DND-41 (cell line): ENCODE measurements around the gene PTH2R.

Source experiments
- ATAC-seq: fragments of 200-7000 bp; cut with Tn5 transposase; 3 replicates; pipeline ENCODE4 v1.9.1; 2021; ENCODE audit warnings: low read depth; ENCODE audit not compliant: insufficient read depth
- DNase-seq: peaks from one replicate; pipeline ENCODE4 v3.0.0-alpha.2; 2020
- H2AFZ ChIP-seq: 2 replicates; pipeline ENCODE4 v1.6.0; 2012; ENCODE audit warnings: low read depth, low read length
- H3K27ac ChIP-seq: 2 replicates; pipeline ENCODE4 v1.5.1; 2012; ENCODE audit warnings: low read length, inconsistent platforms
- H3K27me3 ChIP-seq: fragments of 200-600 bp; sonication (generic); 2 replicates; pipeline ENCODE4 v1.6.0; 2012; ENCODE audit warnings: low read length, mild to moderate bottlenecking, inconsistent platforms; ENCODE audit not compliant: insufficient read depth, poor library complexity
- H3K36me3 ChIP-seq: 2 replicates; pipeline ENCODE4 v1.5.1; 2012; ENCODE audit warnings: low read length, inconsistent platforms; ENCODE audit not compliant: insufficient read depth
- H3K4me1 ChIP-seq: 2 replicates; pipeline ENCODE4 v1.5.1; 2012; ENCODE audit warnings: mild to moderate bottlenecking, low read length; ENCODE audit not compliant: insufficient read depth
- H3K4me2 ChIP-seq: 2 replicates; pipeline ENCODE4 v1.6.0; 2012; ENCODE audit warnings: mild to moderate bottlenecking, moderate library complexity, low read length, inconsistent platforms; ENCODE audit not compliant: insufficient read depth
- H3K4me3 ChIP-seq, 2 experiments: fragments of 200-600 bp in 1 of 2; shearing (Covaris generic) in 1 of 2; 2 replicates each; pipeline ENCODE4 v1.5.1; 2012 to 2016; ENCODE audit warnings: inconsistent platforms in 2 of 2, low read length in 2 of 2, mild to moderate bottlenecking in 2 of 2, low read depth in 1 of 2, moderate library complexity in 1 of 2
- H3K79me2 ChIP-seq: 2 replicates; pipeline ENCODE4 v1.6.0; 2012; ENCODE audit warnings: low read length, inconsistent platforms; ENCODE audit not compliant: insufficient read depth
- H3K9ac ChIP-seq: 2 replicates; pipeline ENCODE4 v1.6.0; 2012; ENCODE audit warnings: low read depth, mild to moderate bottlenecking, inconsistent platforms, low read length, moderate library complexity
- H3K9me3 ChIP-seq: 2 replicates; pipeline ENCODE4 v1.5.1; 2012; ENCODE audit warnings: low read length, moderate library complexity, mild to moderate bottlenecking, inconsistent platforms; ENCODE audit not compliant: insufficient read depth, severe bottlenecking
- H4K20me1 ChIP-seq: 2 replicates; pipeline ENCODE4 v1.6.0; 2012; ENCODE audit warnings: low read length; ENCODE audit not compliant: insufficient read depth
- EZH2 ChIP-seq: IDR thresholded peaks from 3 replicates; pipeline ENCODE4 v1.6.1; 2012; ENCODE audit warnings: borderline replicate concordance, low read depth, mild to moderate bottlenecking, moderate library complexity, low read length, inconsistent platforms; ENCODE audit not compliant: severe bottlenecking
- TF ChIP-seq, protein P1 (sequence below): IDR thresholded peaks from 2 replicates; pipeline ENCODE4 v1.5.1; 2012; ENCODE audit warnings: borderline replicate concordance, low read length, moderate library complexity, mild to moderate bottlenecking; ENCODE audit not compliant: poor library complexity, severe bottlenecking; ENCODE audit errors: extremely low read depth

PTH2R gene

DNA sequence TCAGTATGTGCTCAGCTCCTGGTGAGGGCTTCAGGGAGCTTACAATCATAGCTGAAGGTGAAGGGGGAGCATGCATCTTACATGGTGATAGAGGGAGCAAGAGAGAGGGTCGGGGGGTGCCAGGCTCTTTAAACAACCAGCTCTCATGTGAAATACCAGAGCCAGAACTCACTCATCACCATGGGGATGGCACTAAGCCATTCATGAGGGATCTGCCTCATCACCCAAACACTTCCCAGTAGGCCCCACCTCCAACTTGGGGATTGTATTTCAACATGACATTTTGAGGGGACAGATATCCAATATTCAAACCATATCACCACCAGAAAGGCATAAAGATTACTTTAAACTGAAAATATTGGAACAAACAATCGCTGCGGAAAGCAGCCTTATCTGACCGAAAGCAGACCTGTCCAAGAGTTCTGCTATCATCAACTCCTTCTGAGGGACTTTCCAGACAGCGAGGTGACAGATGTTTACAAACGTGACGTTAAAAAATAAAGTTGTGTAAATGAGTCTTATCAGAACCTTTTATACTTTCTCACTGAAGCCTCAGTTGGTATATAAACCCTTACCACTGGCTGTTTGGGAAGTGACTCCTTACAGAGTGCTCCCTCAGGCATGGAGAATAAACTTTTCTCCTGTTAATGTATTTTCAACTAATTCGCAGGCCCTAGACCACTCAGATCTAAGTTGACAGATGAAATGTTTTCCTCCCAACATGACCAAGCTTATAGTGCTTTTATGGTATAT is 35.5 kb upstream of the PTH2R start:
- no peak for ATAC-seq
- H3K36me3 ChIP-seq = no peaks in the 10 kb centered on the region
- H2AFZ ChIP-seq = no peak overlapping the region
- DNase-seq = no peak
- TF ChIP-seq, protein P1, sequence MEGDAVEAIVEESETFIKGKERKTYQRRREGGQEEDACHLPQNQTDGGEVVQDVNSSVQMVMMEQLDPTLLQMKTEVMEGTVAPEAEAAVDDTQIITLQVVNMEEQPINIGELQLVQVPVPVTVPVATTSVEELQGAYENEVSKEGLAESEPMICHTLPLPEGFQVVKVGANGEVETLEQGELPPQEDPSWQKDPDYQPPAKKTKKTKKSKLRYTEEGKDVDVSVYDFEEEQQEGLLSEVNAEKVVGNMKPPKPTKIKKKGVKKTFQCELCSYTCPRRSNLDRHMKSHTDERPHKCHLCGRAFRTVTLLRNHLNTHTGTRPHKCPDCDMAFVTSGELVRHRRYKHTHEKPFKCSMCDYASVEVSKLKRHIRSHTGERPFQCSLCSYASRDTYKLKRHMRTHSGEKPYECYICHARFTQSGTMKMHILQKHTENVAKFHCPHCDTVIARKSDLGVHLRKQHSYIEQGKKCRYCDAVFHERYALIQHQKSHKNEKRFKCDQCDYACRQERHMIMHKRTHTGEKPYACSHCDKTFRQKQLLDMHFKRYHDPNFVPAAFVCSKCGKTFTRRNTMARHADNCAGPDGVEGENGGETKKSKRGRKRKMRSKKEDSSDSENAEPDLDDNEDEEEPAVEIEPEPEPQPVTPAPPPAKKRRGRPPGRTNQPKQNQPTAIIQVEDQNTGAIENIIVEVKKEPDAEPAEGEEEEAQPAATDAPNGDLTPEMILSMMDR = no peak
- no peak for TF ChIP-seq EZH2
- H3K27me3 ChIP-seq = peaks cover 7% of the 10 kb centered on the region
- H3K9ac ChIP-seq = no peak overlapping the region
- H3K9me3 ChIP-seq = no peaks in the 10 kb centered on the region
- no peaks in the 10 kb centered on the region for H4K20me1 ChIP-seq
- H3K4me2 ChIP-seq = no peak overlapping the region
- H3K4me1 ChIP-seq = no peaks in the 10 kb centered on the region
- H3K79me2 ChIP-seq = no peaks in the 10 kb centered on the region
- no peak overlapping the region for H3K27ac ChIP-seq
- no peak overlapping the region for H3K4me3 ChIP-seq

DNA sequence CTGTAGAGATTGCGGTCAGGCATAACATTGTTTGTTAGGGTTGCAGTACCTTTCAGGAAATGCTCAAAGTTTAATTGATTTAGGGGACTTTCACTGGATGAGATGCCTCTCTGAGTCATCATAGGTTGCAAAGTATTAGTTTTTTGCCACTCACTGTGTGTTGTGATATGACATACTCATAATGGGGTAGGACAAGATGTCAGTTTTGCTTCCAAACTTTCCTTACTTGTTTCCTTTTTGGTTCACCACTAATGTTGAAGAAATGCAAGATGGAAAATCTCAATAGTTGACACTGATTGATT is 35.0 kb upstream of the PTH2R start:
- no peak for TF ChIP-seq EZH2
- TF ChIP-seq, protein P1 = no peak
- no peak for ATAC-seq

DNA sequence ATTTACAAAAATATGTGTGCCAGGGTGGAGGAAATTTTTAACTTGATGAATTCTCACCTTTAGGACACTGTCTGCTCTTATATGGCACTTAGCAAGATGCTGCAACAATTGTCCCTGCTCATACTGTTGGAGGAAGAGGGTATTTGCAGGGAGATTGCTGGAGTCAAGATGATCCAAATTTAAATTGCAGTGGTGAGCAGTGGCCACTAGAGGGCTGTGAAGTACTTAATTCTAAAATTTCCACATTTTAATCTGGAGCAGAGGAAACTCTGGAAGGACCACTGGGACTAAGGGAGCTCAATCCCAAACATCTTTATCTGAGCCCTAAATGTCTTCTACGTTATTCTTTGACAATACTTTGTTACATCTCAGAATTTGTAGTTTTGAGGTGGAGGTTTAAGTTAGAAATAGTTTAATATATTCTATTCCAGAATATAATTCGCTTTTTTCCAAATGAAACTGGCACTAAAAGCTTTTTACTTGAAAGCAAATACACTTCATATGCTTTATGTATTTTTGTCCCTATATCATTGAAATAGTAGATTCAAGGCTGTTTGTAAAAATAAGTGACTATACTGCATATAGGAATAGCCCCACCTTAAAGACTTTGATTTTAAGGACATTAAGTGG is 33.0 kb upstream of the PTH2R start:
- no peak for TF ChIP-seq EZH2
- TF ChIP-seq, protein P1 = peak; percentile 86
- no peaks in the 10 kb centered on the region for H3K9me3 ChIP-seq
- H3K4me1 ChIP-seq = no peaks in the 10 kb centered on the region
- no peak overlapping the region for H3K27ac ChIP-seq
- H2AFZ ChIP-seq = no peak overlapping the region
- no peaks in the 10 kb centered on the region for H4K20me1 ChIP-seq
- no peak overlapping the region for H3K9ac ChIP-seq
- H3K27me3 ChIP-seq = peaks cover 7% of the 10 kb centered on the region
- no peaks in the 10 kb centered on the region for H3K36me3 ChIP-seq
- DNase-seq (peak; percentile 44), ATAC-seq (peak; percentile 67; the same call in 1 of the 3 replicates)
- H3K4me3 ChIP-seq = no peak overlapping the region
- H3K4me2 ChIP-seq = no peak overlapping the region
- H3K79me2 ChIP-seq = no peaks in the 10 kb centered on the region

More for the DNA sequence above, 35.0 kb upstream of the PTH2R start:
- no peak for DNase-seq
- no peak overlapping the region for H3K9ac ChIP-seq
- H3K36me3 ChIP-seq = no peaks in the 10 kb centered on the region
- peaks cover 7% of the 10 kb centered on the region for H3K27me3 ChIP-seq
- no peaks in the 10 kb centered on the region for H3K9me3 ChIP-seq
- no peaks in the 10 kb centered on the region for H3K79me2 ChIP-seq
- H4K20me1 ChIP-seq = no peaks in the 10 kb centered on the region
- H3K27ac ChIP-seq = no peak overlapping the region
- no peak overlapping the region for H2AFZ ChIP-seq
- no peaks in the 10 kb centered on the region for H3K4me1 ChIP-seq
- no peak overlapping the region for H3K4me2 ChIP-seq
- no peak overlapping the region for H3K4me3 ChIP-seq
